NCI-H187 (cell line): ENCODE measurements around the gene THRB.

Experiments used
- DNase-seq, 2 experiments: peaks; one replicate each; lab custom pipeline; 2025; lab: John Stamatoyannopoulos, UW

The THRB gene

DNA sequence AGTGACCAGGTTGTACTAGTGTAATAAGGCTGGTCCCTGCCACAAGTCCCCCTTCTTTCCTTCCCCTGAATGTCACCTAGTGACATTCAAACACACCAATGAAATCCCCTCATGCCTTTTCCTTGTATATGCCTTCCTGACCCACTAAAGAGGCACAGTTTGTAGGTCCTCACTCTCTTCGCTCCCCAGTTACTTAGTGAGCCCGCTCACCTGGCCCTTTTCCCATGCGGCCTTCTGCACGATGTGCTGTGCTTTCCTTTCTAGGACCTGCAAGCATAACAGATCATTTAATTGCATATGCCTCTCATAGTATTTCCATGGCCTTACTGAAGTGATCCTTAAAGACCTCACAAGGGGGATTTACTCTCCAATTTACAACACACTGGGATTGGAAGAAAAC is 146.3 kb downstream of the THRB start:
- no peak for DNase-seq

DNA sequence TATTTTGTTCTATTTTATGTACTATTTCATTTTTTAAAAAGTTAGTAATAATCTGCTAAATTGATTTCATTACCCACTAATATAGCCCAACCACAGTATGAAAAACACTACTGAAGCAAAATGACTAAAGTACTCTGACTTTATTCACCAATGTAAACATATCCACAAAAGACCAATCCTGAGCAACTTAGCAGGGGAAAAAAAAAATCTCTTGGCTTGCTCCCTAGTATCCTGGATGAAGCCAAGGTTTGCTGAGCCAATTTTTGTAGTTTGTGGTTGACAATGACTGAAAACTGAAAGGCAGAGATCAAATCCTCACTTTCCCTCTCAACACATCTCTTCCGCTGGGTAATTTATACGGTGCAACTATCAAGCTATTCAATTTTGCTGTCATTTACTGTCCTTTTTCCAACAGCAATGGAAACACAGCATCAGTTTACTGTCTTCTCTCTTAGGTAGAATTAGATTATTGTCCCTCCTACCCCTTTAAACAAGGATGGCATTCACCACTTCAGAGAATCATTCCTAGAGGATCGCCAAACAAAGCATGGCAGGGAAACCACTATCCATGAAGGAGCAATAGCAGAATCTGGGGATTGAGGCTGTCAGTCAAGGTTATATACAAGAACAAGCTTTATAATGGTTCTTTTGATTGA is 149.7 kb downstream of the THRB start:
- no peak for DNase-seq

DNA sequence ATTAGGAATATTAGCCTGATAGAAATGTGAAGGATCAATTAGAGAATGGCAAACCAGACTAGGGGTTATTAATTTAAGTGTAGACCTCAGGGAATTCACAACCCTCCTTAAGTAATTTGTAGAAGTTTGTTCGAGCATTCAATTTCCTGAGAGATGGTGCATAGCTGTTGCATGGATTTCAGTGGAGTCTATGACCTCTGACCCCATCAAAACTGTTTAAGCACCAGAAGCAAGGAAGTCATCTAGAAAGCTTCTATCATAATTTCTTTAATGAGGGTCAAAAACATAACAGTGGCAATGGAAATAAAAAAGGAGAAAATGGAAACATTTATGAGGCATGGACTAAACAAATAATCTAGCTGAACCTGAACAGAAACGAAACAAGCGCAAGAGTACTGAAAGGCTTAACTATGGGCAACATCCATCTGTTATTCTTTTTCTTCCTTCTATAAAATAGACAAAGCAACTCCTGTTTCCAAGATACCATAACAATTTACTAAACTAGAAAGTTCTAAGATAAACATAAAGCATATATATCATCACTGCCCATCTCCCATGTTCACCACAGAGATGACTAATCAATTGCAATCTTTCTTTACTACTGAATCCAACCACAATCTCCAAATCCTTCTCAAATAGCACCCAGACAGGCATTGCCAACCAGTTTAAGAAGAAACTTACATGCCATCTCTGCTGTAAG is 151.4 kb downstream of the THRB start:
- DNase-seq: no peak

DNA sequence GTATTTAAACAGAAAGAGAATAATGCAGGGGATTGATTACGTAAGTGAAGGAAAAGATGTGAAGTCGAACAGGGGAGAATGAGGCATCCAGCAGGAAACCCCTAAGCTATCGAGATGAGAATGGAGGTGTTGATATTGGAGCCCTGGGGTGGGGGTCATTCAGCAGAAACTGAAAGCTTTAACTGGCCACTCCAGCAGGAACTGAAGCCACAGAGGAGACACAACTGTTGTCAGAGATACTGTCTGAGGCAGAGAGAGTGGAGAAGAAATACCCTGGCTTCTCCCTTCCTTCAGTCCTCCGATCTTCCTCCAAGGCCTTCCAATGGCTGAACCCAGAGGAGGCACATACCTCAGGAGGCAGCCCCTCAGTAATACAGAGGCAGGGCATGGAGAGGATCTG is 152.4 kb downstream of the THRB start:
- no peak for DNase-seq

DNA sequence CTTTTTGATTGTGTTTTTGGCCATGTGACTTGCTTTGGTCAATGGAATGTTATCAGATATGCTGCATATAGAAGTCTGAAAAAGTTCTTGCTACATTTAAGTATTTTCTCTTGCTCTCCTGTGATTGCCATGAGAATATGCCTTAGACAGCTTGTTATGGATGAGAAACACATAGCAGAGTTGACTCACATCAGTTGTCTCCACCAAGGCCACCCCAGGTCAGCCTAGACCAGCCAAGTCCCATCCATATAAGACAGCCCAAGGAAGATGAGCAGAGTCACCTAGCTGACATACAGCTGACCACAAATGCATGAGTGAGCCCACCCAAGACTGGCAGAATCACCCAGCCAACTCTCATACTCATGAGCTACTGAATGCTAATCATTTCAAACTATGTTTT is 153.0 kb downstream of the THRB start:
- DNase-seq: no peak

DNA sequence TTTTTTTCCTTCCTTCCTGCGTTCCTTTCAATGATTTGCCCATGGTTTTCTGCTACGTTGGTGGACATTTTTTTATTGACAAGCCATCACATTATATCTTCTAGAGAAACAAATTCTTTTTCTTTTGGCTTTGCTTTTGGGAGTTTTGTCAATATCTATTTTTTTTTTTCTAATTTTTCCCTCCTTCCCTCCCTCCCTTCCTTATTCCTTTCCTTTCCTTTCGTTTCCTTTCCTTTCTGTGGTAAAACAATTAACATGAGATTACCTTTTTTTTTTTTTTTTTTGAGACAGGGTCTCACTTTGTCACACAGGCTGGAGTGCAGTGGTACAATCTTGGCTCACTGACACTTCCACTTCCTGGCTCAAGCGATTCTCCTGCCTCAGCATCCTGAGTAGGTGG is 153.7 kb downstream of the THRB start:
- no peak for DNase-seq

DNA sequence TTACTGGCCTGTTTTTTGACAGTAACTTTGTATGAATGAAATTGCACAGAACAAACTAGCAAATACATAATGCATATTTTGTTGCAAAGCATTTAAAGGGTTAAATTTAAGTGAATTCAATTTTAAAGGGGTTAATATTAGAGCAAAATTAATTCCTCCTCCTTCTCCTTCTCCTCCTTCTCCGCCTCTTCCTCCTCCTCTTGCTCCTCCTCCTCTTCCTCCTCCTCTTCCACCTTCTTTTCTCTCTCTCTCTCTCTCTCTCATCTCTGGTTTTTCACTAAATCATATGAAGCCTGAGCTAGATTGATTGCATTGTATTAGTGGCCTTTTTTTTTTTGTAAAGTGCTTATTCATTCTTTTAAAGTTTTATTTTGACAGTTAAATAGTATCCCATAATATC is 154.5 kb downstream of the THRB start:
- no peak for DNase-seq

DNA sequence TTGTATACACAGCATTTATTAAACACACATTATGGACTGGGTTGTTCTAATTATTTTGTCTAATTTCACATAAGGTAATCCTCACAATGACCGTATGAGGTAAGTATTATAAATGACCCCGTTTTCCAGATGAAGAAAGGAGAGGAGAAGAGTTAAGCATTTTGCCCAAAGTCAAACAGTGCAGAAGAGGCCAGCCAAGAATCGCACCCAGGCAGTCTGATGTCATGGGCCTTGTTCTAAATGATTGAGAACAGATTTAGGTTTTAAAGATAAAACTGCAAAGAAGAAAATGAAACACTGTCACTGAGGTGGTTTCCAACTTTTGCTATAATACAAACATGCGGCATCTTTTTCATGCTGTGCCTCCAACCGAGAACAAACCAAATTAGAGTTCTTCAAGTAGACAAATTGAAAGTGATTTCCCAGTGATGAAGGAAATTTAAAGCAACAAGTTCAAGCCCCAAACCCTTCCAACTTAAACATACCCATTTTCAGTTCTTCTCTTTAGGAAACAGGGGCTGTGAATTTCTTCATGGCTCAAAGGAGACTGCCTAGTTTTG is 155.3 kb downstream of the THRB start:
- no peak for DNase-seq

DNA sequence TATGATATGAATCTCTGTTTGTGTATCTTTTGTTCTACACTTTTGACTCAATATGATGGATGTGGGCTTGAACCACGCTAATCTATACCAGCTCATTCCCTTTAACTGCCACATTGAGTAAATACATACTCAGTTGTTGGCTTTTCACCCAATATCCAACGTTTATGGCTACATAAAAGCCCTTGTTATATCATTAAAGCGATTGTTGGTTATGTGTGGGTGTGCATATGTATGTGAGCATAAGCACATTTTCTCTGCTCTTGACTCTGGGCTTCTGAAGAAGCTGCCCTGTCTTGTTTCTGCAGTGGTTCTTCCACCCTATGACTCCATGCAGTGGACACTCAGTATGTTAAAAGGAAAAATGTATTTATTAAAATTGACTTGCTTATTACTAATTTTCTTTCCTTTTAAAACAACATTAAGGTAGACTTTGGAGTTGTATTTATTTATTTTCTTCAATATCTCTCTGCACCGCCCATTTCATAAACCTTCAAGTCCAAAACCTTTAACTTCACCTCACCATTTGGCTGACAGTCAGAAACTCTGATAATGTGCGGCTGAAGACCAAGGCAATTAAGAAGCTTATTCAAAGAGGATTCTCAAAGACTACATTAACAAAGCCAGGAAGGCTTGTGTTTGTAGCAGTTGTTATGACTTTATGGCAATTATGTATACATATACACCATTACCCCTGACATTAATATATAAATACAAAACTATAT is 156.1 kb downstream of the THRB start:
- no peak for DNase-seq

DNA sequence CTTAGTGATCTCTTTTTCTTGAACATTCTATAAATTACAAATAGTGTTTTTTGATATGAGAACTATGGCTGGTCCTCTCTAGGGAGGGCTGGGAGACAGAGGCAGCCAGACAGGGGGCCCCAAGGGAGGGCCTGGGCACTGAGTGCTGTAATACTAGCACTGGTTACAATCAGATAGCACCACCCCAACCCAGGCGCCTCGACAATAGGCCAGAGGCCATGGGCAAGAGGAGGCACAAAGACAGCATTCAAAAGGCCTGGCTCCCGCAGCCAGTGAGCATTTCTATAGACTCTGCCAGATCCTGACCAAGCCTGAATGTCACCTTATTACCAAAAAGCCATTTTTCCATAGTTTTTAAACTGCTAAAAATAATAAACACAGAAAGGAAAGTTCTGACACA is 158.5 kb downstream of the THRB start:
- DNase-seq: no peak

DNA sequence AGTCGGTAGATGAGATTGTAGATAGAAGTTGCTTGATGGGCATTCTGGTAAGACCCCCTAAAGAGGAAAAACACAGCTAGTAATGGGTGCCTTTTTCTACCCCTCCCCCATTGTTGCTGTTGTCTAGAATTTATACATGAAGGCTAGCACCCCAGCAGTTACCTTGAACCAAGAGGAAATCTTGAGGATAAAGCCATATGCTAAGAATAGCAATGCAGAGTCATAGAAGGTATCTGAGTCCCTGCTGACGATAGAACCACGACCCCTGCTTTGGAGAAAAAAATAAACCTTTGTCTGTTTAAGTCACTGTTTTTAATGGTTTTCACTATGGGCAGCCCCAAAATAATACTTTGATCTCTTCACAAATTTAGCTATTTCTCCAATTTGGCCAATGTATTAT is 162.6 kb downstream of the THRB start:
- no peak for DNase-seq

DNA sequence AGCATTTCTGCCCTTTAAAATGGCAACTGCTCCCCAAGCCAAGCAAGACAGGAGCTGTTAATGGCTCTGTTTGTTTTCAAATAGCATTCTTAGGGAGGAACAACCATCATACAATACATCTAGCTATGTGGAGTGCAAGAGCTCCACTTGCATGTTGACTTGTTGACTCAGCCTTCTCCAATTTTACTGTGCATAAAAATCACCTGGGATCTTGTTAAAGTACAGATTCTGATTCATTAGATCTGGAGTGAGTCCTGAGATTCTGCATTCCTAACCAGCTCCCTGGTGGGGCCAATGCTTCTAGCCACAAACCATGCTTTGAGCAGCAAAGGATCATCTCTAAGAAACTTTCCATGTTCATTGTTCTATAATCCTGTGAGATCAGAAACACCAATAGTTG is 171.4 kb downstream of the THRB start:
- DNase-seq: no peak

DNA sequence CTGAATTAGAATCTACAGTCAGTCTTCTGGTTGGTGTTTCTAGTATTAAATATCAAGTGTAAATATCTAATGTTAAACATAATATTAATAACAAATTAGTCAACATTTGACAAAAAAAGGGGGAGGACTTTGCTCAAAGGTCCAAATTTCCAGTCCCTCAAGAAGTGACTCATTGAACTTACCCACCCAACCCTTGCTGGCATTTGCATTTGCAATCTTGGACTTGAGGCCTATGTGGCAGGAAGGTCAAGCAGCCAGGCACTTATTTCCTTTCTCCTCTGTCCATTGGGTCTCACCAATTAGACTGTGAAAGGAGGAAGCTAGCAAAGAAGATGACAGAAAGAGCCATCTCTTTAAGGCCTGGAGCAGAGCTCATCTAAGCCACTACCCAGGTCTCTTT is 174.0 kb downstream of the THRB start:
- DNase-seq: no peak

DNA sequence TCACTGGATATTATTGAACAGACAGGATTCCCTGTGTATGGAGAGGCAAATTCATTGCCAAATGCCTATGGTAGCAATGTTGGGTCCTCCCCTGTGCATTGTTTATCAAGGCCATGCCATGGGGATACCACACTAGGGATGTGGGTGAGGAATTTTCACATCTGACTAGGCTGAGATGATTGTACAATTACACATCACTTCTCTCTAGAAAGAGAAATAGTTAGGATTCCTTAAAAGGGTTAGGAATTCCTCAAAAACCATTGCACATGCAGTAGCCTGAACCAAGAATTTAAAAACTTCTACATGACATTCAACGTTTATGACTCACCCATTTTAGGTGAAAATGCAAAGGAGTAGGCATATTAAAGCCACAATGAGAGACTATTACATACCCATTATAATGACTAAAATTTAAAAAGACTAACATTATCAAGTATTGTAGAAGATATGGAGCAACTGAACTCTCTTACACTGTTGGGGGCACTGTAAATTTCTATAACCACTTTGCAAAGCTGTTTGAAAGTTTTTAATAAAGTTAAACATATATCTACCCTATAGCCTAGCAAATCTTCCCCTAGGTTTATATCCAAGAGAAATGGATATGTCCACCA is 175.9 kb downstream of the THRB start:
- no peak for DNase-seq

DNA sequence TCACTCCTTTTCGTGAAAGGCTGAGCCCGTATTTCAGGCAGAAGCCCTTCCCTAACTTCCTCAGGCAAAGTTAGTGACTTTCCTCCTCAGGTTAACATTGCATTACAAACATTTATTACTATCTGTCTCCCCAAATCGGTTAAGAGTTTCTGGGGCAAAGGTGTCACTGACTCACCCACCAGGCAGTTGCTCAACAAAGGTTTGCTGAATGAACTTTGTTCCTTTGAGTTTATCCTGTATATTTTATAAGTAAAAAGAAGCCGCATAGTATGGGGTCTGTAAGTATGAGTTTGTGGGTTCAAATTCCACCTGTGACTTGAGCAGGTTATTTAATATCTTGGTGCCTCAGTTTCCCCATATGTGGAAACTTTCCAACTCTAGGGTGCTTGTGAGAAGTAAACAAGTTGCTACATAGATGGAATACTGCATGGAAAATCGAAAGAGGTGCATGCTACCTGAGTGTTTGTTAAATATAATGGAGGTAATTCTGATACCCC is 177.7 kb downstream of the THRB start:
- DNase-seq: no peak

DNA sequence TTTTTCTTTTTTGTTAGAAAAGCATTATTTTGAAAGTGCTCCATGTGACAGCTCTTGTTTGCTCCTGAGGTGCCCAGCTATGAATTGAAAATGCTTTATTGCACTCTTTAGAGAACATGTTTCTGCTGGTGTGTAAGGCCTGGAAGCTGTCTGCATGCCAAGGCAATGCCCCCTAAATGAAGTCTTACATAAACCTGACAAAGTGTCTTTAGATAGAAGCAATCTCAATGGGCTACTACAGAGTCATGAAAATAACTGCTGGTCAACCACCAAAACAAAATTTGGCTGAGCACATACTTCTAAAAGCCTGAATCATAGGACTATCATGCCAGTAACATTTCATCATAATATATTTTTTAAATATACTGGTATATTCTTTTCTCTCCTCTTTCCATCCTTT is 178.7 kb downstream of the THRB start:
- no peak for DNase-seq

DNA sequence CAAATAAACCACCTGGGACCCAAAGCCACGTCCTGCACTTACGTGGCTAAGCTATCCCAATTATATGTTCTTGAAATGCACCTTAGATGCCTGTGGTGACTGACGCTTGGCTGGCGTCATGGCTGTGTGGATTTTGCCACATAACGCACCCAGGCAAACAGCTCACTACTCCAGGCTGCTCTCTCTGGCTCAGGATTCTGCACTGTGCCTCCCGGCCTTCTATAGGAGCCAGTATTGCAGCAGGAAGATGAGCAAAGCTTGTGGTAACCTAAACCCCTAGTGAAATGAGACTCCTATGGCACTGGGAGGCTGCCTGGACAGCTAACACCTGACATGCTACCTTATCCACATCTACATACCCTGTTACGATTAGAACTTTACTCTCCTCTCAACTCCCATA is 179.3 kb downstream of the THRB start:
- no peak for DNase-seq

DNA sequence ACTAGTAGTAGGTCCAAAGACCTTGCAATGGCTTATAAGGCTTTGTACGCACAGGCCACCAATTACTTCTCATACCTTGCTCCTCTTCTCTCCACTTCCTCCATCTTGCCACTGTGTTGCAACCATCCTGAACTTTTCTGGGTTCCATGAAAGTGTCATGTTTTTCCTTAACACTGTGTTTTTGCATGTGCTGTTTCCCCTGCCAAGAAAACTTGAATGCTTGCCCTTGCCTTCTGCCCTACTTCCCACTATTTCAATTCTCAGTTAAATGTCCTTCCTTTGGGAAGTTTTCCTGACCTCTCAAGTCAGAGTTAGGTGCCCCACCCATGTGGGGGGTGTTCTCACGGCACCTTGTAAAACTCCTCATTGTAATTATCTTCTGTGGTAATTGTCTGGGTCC is 182.8 kb downstream of the THRB start:
- DNase-seq: no peak

DNA sequence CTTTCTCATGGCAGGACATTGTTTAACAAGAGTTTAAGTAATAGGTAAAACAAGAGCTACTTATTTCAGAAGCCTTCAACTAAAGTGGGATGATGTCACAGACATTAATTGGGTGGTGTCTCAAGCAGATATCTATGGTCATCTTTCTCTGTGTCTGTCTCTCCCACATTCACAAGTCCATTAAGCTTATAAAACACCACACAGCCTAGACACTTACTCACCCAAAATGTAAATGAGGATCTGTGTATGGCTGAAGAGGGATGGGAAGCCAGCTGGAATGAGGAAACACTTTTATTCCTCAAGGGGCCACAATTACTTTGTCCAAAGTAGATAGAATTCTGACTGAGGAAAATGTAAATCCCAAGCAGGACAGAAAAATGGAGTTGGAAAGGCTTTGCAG is 183.8 kb downstream of the THRB start:
- no peak for DNase-seq

DNA sequence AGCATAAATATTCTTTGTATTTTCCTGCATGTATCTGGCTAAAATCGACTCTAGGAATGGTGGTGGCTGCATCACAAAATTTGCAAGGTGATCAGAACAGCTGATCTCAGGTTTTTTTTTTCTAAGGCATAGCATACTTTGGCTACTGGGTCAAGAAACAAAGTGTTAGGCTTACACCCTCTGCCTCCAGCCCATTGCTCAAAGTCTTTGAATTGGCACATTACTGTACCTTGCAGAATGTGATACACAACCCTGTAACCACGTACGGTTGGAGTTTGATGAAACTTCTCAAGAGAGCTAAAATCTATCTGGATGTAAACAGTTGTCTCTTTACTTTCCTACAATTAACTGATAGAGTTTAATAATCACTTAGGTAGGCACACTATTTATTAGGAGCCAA is 188.1 kb downstream of the THRB start:
- DNase-seq: no peak

DNA sequence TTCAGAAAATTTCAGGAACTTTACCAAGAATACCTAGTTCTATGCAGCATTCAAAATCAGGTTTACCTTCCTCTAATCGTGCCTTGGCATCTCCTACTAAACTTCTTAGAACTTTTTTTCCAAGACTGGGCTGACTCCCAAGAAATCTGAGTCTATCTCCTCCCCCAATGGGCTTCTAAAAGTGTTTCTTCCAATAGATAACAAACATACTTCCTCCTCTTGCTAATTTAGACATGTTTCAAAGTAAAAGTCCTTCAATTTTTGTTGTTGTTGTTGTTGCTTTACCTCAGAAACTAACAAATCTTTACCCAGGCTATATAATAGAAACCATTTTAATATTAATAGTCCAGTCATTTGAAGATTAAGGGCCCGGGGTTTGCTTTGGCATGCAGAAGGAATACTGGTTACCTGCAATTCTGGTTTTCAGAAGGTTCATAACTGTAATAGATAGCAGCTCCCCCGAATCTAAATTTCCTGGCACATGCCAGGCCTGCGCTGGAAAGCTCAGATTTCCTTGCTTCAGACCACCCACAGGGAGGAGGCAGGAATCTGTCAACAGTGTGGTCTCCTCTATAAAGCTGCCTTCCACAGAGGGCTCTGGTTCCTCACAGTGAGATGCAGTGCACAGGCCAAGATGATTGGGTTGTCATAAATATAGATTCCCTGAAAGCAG is 188.7 kb downstream of the THRB start:
- DNase-seq: no peak
